Measurements from ENCODE around the gene CLPTM1L. TPM values are rescaled to one million over a fixed set of nuclear protein-coding genes. Genes with fewer than 3 reads are reported as not detected.
"Not testable (repeated sequence)": the region's sequence is repeated elsewhere in the genome, so short reads cannot be mapped to it uniquely, and the experiment has no call there.

The CLPTM1L gene
- total RNA-seq, 1 experiment from 2014 or later = 146 TPM

DNA sequence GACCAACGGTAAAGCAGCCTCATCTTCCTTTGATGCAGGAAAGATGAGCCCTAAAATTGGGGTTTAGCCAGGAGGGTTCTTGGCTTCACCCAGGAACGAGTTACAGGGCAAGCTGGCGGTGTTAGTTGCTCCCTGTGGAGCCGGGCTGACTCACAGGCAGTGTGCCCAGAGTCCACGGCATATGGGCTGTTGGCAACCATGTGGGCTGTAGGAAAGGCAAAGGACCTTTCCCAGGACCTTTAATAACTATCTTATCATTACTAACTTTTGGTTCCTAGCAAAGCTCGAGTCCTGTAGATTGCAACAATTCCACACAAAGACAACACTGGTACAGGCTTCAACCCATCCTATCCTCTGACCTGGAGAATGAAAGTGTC, 29.8 kb upstream of the CLPTM1L start:
- TF ChIP-seq EZH2 (IDR thresholded peaks at IDR 0.05; ENCODE audit: borderline replicate concordance, low read depth, low read length, poor library complexity, severe bottlenecking) = no peak
- TF ChIP-seq, protein P1, sequence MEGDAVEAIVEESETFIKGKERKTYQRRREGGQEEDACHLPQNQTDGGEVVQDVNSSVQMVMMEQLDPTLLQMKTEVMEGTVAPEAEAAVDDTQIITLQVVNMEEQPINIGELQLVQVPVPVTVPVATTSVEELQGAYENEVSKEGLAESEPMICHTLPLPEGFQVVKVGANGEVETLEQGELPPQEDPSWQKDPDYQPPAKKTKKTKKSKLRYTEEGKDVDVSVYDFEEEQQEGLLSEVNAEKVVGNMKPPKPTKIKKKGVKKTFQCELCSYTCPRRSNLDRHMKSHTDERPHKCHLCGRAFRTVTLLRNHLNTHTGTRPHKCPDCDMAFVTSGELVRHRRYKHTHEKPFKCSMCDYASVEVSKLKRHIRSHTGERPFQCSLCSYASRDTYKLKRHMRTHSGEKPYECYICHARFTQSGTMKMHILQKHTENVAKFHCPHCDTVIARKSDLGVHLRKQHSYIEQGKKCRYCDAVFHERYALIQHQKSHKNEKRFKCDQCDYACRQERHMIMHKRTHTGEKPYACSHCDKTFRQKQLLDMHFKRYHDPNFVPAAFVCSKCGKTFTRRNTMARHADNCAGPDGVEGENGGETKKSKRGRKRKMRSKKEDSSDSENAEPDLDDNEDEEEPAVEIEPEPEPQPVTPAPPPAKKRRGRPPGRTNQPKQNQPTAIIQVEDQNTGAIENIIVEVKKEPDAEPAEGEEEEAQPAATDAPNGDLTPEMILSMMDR (conservative IDR thresholded peaks at IDR 0.05; ENCODE audit: low read depth, low read length) = no peak
- Histone ChIP-seq H3K9me3 (ENCODE audit: low read depth, low read length, poor library complexity, severe bottlenecking) (no peaks in the 10 kb centered on the region), H3K27me3 (replicated peaks; ENCODE audit: insufficient read depth, low read depth, low read length, poor library complexity) (peaks cover 61% of the 10 kb centered on the region), H3K36me3 (ENCODE audit: insufficient read depth, low read length, poor library complexity, severe bottlenecking) (no peaks in the 10 kb centered on the region), H3K4me3 (ENCODE audit: low read depth, low read length, poor library complexity, severe bottlenecking) (no peak overlapping the region), H3K27ac (ENCODE audit: low read depth, low read length, poor library complexity, severe bottlenecking) (no peak overlapping the region), H3K4me1 (ENCODE audit: insufficient read depth, low read length, poor library complexity, severe bottlenecking) (no peaks in the 10 kb centered on the region)
- POLR2A ChIA-PET (ENCODE audit: low non-redundant PET) = no interaction called here
- peak; percentile 13 for DNase-seq (ENCODE audit: low spot score)
- intact Hi-C loops (cut with micrococcal nuclease; ENCODE audit: unreplicated experiment) = no loop called here
- CTCF ChIA-PET = no interaction called here
- no TSS peak for BruUV-seq (replicated peaks)

GRCh38 chr5:1374030-1374678, 29.3 kb upstream of the CLPTM1L start:
- H3K27me3 ChIP-seq (replicated peaks; ENCODE audit: insufficient read depth, low read depth, low read length, poor library complexity) = peaks cover 66% of the 10 kb centered on the region
- H3K27ac ChIP-seq (ENCODE audit: low read depth, low read length, poor library complexity, severe bottlenecking) = no peak overlapping the region
- intact Hi-C loops (cut with micrococcal nuclease; ENCODE audit: unreplicated experiment) = no loop called here
- CTCF ChIA-PET = no interaction called here
- TF ChIP-seq EZH2 (IDR thresholded peaks at IDR 0.05; ENCODE audit: borderline replicate concordance, low read depth, low read length, poor library complexity, severe bottlenecking) = no peak
- TF ChIP-seq, protein P1 (conservative IDR thresholded peaks at IDR 0.05; ENCODE audit: low read depth, low read length) = no peak
- no peaks in the 10 kb centered on the region for H3K36me3 ChIP-seq (ENCODE audit: insufficient read depth, low read length, poor library complexity, severe bottlenecking)
- H3K4me3 ChIP-seq (ENCODE audit: low read depth, low read length, poor library complexity, severe bottlenecking) = no peak overlapping the region
- no TSS peak for BruUV-seq (replicated peaks)
- DNase-seq (ENCODE audit: low spot score) = no peak
- H3K4me1 ChIP-seq (ENCODE audit: insufficient read depth, low read length, poor library complexity, severe bottlenecking) = no peaks in the 10 kb centered on the region
- POLR2A ChIA-PET (ENCODE audit: low non-redundant PET) = no interaction called here
- no peaks in the 10 kb centered on the region for H3K9me3 ChIP-seq (ENCODE audit: low read depth, low read length, poor library complexity, severe bottlenecking)

- intact Hi-C loops (cut with micrococcal nuclease; ENCODE audit: unreplicated experiment); BruUV-seq (replicated peaks); H3K4me1 ChIP-seq (ENCODE audit: insufficient read depth, low read length, poor library complexity, severe bottlenecking); H3K36me3 ChIP-seq (ENCODE audit: insufficient read depth, low read length, poor library complexity, severe bottlenecking); H3K9me3 ChIP-seq (ENCODE audit: low read depth, low read length, poor library complexity, severe bottlenecking); DNase-seq (ENCODE audit: low spot score); H3K27ac ChIP-seq (ENCODE audit: low read depth, low read length, poor library complexity, severe bottlenecking); CTCF ChIA-PET; POLR2A ChIA-PET (ENCODE audit: low non-redundant PET); H3K4me3 ChIP-seq (ENCODE audit: low read depth, low read length, poor library complexity, severe bottlenecking): not testable (repeated sequence)
- H3K27me3 ChIP-seq (replicated peaks; ENCODE audit: insufficient read depth, low read depth, low read length, poor library complexity) = peaks cover 83% of the 10 kb centered on the region
Observed at GRCh38 chr5:1371972-1372342, 27.1 kb upstream of the CLPTM1L start.

All from A673 (cell line).